ENCODE results near the gene ZNF443. TPM values are rescaled to one million over a fixed set of nuclear protein-coding genes. Genes with fewer than 3 reads are reported as not detected.
"Not testable (repeated sequence)": the region's sequence is repeated elsewhere in the genome, so short reads cannot be mapped to it uniquely, and the experiment has no call there.

ZNF443 gene
- polyA plus RNA-seq (2014; cell fraction: cytosol; rRNA removed), result 12.6 and 14.5 TPM in 2 replicates
- 10.7 and 11.5 TPM in 2 replicates for polyA plus RNA-seq (2014; cell fraction: nucleus; rRNA removed)

DNA sequence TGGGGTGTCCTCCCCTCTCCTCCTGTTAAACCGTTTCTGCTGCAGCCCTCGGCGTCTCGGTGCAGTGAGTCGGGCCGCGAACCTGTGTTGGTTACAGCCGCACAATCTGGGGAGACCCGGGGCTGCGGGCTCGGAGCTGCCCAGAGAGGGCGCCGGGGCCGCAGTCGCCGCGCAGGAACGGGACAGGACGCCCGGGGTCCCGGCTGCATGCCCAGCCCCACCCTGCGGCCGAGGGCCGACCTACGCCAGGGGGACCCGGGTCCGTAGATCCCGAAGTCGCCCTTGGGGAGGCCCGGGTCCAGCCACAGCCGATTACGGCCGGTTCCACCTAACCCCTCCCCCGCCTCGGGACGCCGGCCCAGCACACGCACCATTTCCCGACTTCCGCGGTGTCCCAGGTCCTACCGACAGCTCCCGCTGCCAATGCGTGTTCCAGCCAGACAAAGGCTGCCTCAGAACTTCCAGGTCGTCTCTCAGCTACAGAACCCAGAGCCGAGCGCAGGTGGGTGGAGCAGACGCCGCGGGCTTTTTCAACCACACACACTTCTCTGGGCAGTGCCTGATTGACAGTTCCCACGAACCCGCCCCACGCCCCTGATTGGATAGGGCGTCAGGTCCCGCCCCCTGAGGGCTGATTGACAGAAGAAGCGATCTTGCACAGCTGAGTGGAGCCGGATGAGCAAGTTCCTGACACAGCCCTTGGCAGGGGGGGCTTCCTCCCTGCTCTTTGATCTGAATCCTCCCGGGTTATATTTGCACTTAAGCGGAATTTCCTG, at the start of gene ZNF443:
Gene ZNF443, minus strand, starts transcription at position 481 of the 776 bp plus-strand sequence. Its CDS starts 107 bp downstream, at position 374.
- peak; percentile 98 for DNase-seq (ENCODE audit: low spot score)

DNA sequence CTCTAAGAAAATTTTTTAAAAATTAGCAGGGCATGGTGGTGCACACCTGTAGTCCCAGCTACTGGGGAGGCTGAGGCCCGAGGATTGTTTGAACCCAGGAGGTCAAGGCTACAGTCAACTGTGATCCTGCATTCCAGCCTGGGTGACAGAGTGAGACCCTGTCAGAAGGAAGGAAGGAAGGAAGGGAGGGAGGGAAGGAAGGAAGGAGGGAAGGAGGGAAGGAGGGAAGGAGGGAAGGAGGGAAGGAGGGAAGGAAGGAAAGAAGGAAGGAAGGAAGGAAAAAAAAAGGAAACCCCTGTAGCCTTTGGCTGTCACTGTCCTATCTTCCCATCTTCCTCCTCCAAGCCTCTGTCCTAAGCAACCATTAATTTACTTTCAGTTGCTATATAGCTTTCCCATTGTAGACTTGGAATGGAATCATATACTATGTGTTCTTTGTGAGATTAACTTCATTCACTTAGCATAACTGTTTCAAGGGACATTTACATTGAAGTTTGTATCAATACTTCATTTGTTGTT, 45.5 kb upstream of the ZNF443 start:
- not testable (repeated sequence) for DNase-seq (ENCODE audit: low spot score)

DNA sequence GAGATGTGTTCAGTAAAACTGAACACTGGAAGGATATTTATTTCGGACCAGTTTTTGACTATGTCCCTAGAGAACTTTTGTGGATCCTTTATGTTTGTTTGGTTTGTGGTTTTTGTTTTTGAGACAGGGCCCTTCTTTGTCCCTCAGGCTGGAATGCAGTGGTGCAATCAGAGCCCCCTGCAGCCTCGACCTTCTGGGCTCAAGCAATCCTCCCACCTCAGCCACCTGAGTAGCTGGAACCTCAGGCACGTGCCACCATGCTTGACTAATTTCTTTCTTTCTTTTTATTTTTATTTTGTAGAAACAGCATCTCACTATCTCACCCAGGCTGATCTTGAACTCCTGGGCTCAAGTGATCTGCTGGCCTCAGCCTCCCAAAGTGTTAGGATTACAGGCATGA, 44.8 kb upstream of the ZNF443 start:
- no peak for DNase-seq (ENCODE audit: low spot score)

DNA sequence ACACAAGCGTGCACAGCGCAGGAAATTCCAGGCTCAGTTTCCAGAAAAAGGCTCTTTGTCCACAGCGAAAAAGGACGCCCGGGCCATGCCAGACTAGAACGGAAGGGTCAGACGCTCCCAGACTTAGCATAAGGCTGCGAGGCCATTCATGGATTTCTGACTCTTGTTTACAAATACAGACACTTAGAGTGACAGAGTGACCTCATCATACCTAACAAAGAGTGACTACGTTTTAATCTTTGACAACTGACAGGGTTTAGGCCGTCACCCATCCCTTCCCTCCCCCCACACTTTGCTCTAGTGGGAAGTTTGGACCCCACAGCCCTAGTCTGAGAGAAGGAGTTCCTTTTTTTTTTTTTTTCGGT, 44.2 kb upstream of the ZNF443 start:
- no peak for DNase-seq (ENCODE audit: low spot score)

DNA sequence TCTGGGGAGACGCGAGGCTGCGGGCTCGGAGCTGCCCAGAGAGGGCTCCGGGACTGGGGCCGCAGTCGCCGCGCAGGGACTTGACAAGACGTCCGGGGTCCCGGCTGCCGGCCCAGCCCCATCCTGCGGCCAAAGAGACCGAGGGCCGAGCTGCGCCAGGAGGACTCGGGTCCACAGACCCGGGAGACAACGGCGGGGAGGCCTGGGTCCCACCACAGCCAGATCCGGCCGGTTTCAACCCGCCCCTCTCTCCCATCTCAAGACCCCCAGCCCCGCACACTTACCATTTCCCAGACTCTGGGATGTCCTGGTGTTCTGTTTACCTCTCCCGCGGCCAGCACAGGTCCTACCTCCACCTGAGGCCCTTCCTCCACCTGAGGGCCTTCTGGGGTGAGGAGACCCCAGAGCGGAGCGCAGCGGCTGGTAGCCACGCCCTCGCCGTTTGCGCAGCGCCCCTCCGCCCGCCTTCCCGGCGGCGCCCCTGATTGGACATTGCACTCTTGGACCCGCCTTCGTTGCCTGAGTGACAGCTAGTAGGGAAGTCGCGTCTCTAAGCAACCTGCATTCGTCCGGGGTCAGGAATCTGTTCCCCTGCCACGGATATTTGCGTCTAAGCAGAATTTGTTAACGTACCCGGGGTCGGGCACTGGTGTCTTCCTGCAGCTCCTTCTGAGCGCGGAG, 43.7 kb upstream of the ZNF443 start, which contains the start of gene ZNF709:
Gene ZNF709, minus strand, starts transcription at position 446 of the 681 bp plus-strand sequence. Its CDS starts 159 bp downstream, at position 287.
- DNase-seq (ENCODE audit: low spot score), result peak; percentile 90

DNA sequence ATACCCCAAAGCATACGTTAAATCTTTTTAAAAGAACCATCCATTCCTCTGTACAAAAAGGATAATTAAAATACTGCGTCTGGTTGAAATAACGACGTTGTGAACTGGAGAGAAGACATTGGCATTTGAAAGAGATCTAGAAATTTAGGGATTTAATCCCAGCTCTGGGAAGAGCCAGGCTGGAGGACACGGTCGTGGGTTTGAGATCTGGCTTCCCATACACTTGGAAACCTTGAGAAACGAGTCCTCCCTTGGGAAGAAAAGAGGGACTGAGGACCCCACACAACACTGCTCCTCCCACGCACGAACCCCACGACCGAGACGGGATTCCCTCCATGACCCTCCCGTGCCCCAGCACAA, 43.2 kb upstream of the ZNF443 start:
- DNase-seq (ENCODE audit: low spot score), result no peak

DNA sequence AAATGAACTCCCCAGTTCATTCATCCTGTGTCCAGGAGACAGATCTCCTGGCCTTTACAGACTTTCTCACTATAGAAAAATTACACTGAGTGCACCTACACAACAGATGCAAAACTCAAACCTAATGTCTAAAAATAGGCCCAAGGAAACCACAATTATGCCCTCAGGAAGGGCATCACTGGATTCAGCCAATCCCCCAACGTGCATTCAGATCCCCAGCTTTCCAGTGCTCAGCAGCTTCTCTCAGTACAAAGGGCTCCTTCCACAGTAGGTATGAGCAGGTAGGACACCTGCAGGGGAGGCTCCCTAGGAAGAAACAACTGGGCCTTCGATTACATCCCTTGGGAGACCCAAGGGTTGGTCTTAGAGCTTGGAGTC, 41.7 kb upstream of the ZNF443 start:
- no peak for DNase-seq (ENCODE audit: low spot score)

DNA sequence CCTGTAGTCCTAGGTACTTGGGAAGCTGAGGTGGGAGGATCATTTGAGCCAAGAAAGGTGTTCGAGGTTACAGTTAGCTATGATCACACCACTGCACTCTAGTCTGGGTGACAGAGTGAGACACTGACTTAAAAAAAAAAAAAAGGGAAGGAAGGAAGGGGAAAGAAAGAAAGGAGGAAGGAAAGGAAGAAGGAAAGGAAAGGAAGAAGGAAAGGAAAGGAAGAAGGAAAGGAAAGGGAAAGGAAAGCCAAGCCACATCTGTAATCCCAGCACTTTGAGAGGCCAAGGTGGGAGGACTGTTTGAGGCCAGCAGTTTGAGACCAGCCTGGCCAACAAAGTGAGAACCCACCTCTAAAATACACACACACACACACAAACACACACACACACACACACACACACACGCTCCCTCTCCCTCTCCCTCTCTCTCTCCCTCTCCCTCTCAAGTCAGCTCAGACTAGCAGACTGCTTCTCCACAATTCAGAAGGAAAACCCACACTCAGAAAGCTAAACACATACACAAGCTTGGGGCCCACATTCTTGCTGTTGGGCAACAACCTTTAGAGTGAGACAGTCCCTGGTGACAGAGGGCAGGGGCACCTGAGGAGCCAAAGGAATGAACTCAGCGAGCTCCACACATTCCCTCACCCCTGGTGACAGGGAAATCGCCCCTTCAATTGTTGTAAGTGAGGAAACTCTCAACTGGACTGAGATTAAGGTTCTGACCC, 41.1 kb upstream of the ZNF443 start:
- DNase-seq (ENCODE audit: low spot score), result no peak

DNA sequence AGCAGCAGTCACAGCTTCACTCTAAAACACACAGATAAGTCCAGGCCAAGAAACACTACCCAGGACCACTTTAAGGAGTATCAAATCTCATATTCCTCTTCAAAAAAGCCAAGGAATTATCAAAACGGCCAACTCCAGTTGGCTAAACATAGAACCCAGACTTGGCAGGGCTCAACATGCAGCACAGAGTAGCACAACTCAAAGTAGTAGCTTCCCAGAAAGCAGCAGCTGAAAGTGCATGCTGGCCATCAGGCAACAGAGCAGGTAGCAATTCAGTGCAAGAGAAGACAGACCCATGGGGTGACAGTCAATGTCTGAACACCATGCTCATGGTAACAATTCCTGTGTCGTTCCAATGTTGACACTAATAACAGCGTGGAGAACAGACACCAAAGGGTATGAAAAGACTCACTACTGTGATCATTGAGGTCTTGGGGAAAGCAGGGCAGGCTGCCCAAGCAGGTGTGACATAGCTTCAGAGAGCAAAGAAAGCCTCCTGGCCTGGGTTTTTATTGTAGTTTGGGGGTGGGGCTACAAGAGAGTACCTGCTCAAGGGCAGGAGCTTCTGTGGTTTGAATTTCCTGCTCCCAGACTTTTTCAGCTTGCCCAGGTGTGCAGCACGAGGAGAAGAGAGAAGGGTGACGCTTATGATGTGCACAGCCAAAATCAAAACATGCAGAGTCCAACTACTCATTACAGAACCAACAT, 37.6 kb upstream of the ZNF443 start:
- DNase-seq (ENCODE audit: low spot score), result no peak

DNA sequence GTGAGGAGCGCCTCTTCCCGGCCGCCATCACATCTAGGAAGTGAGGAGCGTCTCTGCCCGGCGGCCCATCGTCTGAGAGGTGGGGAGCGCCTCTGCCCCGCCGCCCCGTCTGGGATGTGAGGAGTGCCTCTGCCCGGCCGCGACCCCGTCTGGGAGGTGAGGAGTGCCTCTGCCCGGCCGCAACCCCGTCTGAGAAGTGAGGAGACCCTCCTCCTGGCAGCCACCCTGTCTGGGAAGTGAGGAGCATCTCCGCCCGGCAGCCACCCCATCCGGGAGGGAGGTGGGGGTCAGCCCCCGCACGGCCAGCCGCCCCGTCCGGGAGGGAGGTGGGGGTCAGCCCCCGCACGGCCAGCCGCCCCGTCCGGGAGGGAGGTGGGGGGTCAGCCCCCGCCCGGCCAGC, 26.8 kb upstream of the ZNF443 start:
- not testable (repeated sequence) for DNase-seq (ENCODE audit: low spot score)

DNA sequence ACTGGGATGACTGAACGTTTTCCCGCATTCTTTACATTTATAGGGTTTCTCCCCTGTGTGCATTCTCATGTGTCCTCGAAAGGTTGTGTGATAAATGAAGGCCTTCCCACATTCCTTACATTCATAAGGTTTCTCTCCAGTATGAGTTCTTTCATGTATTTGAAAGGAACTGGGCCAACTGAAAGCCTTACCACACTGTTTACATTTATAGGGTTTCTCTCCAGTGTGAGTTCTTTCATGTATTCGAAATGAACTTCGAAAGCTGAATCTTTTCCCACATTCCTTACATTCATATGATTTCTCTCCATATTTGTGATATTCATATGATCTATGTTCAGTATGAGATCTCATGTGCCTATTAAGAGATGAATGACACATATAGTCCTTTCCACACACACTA, 24.4 kb upstream of the ZNF443 start:
- no peak for DNase-seq (ENCODE audit: low spot score)

DNA sequence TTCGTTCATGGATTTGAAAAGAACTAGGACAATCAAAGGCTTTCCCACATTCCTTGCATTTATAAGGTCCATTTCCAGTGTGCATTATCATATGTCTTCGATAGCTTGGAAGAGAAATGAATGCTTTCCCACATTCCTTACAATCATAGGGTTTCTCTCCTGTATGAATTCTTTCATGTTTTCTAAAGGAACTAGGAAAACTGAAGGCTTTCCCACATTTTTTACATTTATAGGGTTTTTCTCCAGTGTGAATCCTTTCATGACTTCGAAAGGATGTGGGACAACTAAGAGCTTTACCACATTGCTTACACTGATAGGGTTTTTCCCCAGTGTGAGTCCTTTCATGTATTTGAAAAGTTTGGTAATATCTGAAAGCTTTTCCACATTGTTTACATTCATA, 23.9 kb upstream of the ZNF443 start:
- DNase-seq (ENCODE audit: low spot score), result no peak

DNA sequence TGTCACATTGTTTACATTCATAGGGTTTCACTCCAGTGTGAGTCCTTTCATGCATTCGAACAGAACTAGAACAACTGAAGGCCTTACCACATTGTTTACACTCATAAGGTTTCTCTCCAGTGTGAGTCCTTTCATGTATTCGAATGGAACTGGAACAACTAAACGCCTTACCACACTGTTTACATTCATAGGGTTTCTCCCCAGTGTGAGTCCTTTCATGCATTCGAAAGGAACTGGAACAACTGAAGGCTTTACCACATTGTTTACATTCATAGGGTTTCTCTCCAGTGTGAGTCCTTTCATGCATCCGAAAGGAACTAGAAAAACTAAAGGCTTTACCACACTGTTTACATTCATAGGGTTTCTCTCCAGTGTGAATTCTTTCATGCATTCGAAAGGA, 23.3 kb upstream of the ZNF443 start:
- DNase-seq (ENCODE audit: low spot score), result not testable (repeated sequence)

DNA sequence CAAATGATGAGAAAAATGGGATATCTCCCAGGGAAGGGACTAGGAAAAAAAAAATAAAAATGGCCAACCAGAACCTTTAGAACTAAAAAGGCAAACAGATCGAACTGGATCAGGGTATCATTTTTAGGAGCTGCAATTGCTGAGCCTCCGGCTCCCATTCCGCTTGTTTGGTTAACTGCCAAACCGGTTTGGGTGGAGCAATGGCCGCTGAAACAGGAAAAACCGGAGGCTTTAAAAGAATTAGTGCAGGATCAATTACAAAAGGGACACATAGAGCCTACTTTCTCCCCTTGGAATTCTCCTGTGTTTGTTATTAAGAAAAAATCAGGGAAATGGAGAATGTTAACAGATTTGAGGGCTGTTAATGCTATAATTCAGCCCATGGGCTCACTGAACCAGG, 12.7 kb upstream of the ZNF443 start:
- DNase-seq (ENCODE audit: low spot score), result no peak

DNA sequence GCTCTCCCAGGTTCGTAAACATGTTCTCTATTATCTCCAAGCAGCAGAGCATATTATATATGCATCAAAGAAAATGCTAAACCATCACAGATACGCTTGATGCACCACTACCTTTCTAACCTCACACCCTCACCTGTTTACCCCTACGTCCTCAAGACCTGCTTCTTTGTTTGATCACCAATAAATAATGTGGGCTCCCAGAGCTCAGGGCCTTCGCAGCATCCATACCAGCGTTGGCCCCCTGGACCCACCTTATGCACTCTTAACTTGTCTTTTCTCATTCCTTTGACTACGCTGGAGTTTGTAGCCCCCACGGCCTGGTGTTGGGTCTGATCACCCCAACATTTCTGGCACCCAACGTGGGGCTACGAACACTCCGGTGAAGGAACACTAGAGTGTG, 10.0 kb upstream of the ZNF443 start:
- no peak for DNase-seq (ENCODE audit: low spot score)

DNA sequence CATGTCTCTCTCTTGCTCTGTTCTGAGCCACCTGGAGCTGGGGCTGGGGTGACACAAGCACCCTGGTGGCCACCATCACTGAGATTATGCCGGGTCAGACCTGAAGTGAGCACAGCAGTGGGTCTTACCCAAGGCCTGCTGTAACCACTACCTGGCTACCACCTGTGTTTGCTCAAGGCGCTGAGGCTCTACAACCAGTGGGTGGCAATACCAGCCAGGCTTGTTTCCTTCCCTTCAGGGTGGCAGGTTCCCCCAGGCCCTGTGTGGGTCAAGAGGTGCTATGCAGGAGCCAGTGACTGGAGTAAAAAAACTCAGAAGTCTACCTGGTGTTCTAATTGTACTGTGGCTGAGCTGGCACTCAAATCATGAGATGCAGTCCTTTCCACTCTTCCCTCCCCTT, 8.0 kb upstream of the ZNF443 start:
- no peak for DNase-seq (ENCODE audit: low spot score)

DNA sequence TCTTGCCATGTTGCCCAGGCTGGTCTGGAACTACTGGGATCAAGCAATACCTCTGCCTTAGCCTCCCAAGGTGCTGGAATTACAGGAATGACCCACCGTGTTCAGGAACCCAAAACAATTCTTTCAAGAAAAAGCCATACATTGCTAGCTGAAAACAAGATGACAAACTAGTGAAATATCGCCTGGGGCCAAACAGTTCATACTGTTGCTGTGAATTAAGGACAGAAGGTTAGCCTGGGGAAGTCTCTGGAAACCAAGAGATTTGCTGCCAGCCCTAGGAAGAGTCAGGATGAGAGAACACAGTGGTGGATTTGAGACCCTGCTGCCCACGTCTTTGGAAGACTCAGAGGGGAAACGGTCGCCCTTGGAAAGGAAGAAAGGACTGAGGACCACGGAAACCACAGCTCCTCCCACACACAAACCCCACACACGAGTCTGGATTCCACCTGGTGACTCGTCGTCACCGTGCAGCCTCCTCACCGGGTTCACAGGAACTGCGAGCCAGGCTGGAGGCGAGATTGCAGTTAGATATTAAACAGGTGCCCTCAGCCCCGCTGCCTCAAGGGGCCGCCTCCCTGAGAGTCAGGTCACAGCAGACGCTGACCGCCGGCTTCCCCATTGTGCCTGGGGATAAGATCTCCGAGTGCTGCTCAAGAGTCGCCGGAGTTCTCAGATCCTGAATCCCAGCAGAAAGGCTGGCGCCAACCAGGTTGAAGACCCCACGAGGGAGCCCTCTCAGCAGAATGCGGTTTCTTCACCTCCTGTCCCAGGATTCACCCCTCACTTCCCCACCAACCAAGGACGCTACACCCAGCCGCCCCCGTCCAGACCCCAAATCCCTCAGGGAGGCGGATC, 908 bp downstream of the ZNF443 start:
- DNase-seq (ENCODE audit: low spot score), result peak; percentile 41

DNA sequence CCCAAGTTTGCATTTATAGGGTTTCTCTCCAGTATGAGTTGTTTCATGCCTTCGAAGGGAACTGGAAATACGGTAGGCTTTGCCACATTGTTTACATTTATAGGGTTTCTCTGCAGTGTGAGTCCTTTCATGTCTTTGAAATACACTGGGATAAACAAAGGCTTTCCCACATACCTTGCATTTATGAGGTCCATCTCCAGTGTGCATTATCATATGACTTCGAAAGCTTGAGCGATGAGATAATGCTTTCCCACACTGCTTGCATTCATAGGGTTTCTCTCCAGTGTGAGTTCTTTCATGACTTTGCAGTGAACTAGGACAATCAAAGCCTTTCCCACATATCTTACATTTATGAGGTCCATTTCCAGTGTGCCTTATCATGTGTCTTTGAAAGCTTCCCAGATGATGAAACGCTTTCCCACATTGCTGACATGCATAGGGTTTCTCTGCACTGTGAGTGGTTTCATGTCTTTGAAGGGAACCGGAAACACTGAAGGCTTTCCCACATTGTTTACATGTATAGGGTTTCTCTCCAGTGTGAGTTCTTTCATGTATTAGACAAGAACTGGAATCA, 10.0 kb downstream of the ZNF443 start:
- not testable (repeated sequence) for DNase-seq (ENCODE audit: low spot score)

DNA sequence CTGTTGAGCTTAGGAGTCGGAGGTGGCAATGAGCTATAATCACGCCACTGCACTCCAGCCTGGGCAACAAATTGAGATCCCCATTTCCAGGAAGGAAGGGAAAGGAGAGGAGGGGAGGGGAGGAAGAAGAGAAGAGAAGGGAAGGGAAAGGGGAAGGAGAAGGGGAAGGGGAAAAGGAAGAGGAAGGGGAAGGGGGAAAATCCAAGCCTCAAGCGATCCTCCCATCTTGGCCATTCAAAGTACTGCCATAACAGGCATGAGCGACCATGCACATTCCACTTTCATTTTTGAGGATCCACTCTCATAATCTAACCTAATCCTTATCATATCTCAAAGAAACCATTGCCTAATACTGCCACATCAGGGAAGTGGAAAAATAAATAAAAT, 14.9 kb downstream of the ZNF443 start:
- DNase-seq (ENCODE audit: low spot score), result no peak

DNA sequence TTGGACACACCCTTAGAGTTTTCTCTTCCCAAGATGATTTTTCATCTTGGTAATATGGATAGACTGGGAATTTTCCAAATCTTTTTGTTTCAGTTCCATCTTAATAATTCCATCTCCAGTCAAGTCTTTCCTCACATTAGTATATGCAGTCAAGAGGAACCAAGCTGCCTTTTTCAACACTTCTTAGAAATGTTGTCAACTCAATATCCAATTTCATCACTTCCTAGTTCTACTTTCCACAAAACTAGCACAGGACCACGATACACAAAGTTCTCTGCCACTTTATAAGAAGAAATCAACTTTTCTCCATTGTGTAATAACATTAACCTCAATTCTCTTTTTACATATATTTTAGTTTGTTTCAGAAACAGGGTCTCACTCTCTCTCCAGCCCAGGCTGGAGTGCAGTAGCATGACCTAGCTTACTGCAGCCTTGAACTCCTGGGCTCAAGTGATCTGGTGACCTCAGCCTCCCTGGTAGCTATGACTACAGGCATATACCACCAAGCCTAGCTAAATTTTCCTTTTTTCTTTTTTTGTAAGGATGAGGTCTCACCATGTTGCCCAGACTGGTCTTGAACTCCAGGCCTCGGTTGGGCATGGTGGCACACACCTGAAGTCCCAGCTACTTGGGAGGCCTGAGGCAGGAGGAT, 15.5 kb downstream of the ZNF443 start:
- DNase-seq (ENCODE audit: low spot score), result no peak

All from SK-N-DZ (cell line).